SJCRH30 (cell line): ENCODE data around the gene FRAS1. TPM values are rescaled to one million over a fixed set of nuclear protein-coding genes. Genes with fewer than 3 reads are reported as not detected.
A peak's percentile ranks its signal among the peaks of the same experiment; 100 is the strongest.

Experiments
- DNase-seq, 2 experiments: peaks; one replicate each; pipeline ENCODE4 v3.0.0-alpha.2; 2015 to 2020
- H3K27ac ChIP-seq: fragments of 250-450 bp; sonication (Bioruptor Pico); 2 replicates; pipeline ENCODE4 v1.5.1; 2020; ENCODE audit warnings: mild to moderate bottlenecking, moderate library complexity
- H3K27me3 ChIP-seq: fragments of 250-450 bp; sonication (Bioruptor Pico); 2 replicates; pipeline ENCODE4 v1.5.1; 2020; ENCODE audit warnings: mild to moderate bottlenecking, moderate library complexity
- H3K36me3 ChIP-seq: fragments of 250-450 bp; sonication (Bioruptor Pico); 2 replicates; pipeline ENCODE4 v1.5.1; 2020; ENCODE audit warnings: mild to moderate bottlenecking, moderate library complexity
- H3K4me1 ChIP-seq: fragments of 250-450 bp; sonication (Bioruptor Pico); 2 replicates; pipeline ENCODE4 v1.5.1; 2020; ENCODE audit warnings: mild to moderate bottlenecking, moderate library complexity
- H3K4me3 ChIP-seq: fragments of 250-450 bp; sonication (Bioruptor Pico); 2 replicates; pipeline ENCODE4 v1.5.1; 2020; ENCODE audit warnings: mild to moderate bottlenecking, moderate library complexity
- H3K9me3 ChIP-seq: fragments of 250-450 bp; sonication (Bioruptor Pico); replicated peaks from 2 replicates; pipeline ENCODE4 v1.5.1; 2020; ENCODE audit warnings: mild to moderate bottlenecking, moderate library complexity
- total RNA-seq: library from RNA; depleted of rRNA; stranded (reverse); fragments of >200 nt; shearing (Covaris generic); gene quantifications from 2 replicates; pipeline ENCODE4 v1.2.3, GENCODE V29; 2014; rRNA removed

The FRAS1 gene
- total RNA-seq, 1 experiment from 2014 or later = 32.8 TPM

DNA sequence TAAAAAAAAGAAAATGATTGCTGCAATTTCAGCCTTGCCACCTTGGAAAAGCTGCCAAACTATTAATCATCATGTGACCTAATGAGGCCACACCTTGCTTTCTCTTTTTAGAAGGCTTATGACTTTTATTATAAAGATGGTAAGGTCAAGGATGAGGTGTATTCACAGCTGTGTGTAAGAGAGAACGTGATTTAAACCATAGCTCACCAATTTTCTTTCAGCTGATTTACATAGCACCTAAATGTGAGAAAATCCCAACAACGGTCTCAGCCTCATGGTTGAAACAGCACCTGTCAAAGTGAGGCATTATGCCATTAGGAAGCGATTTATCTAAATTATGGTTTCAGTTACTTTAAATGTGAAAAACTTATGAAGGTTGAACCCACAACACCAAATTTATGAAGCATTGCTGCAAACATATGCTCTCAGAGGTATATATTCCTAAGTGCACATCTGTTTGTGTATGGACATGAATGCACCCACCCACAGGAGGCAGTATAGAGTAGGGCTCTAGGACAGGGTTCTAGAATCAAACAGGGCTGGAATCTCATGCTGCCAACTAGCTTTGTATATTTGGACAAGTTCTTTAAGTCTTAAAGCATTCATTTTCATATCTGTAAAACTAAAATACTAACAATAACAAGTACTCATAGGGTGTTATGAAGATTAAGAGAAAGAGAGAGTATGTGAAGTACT, 535.1 kb downstream of the FRAS1 start:
- no peaks in the 10 kb centered on the region for H3K9me3 ChIP-seq
- H3K36me3 ChIP-seq = no peaks in the 10 kb centered on the region
- DNase-seq = peak; percentile 30 to 54
- no peaks in the 10 kb centered on the region for H3K27me3 ChIP-seq
- no peaks in the 10 kb centered on the region for H3K4me1 ChIP-seq
- H3K4me3 ChIP-seq = no peak overlapping the region
- no peak overlapping the region for H3K27ac ChIP-seq

Other genes starting within 250 kb of the FRAS1 start
- gene CNOT6L, start 238.0 kb upstream of the FRAS1 start, total RNA-seq = 26.0 and 31.9 TPM in 2 replicates
- gene MRPL1, start 194.5 kb upstream of the FRAS1 start, total RNA-seq = 58.5 and 59.6 TPM in 2 replicates